ENCODE measurements around the gene RFC2. TPM values are rescaled to one million over a fixed set of nuclear protein-coding genes. Genes with fewer than 3 reads are reported as not detected.
A peak's percentile ranks its signal among the peaks of the same experiment; 100 is the strongest.

RFC2 gene
- total and polyA plus RNA-seq, 10 of the 15 experiments (the other 5 are each of a cell fraction or from before 2014, with no cell fraction given), result 25.8 to 145 (median 90.9) TPM

DNA sequence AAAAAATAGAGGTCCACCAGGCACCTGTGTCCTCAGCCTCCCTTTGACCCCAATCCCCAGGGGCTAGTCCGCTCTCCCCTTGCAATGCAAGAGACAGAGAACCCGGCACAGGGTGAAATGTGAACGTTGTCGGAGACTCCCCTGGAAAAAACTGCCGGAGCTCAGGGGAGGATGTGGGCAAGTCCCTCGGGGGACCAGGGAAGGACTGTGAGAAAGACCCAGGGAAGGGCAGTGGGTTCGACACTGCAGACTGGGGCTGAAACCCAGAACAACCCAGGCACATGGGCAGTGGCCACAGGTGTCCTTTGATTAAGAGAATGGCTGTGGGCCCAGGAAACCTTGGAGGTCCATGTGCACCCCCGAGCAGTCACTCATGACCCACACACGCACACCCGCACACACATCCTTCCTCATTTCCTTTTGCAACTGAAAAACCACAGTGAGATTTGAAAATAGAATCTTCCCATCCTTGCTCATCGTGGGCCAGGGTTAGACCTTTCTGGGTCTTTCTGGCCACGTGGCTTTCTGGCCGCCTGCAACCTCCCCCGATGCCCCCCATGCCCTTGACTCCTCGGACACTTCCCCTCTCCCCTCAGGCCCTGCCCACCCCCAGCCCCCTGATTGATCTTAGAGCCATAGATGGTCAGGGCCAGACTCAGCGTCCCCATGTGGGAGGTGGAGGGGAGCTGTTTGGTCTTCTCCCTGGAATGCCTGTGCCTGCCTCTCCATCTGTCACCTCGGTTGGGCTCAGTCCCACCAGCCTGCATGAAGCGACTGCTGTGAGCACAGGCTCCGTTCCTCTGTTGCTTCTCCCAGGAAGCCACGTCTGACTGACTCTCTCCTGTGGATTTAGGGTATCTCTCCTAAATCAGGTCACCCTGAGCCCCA, 36.5 kb downstream of the RFC2 start (continued):
- TF ChIP-seq, protein P1, sequence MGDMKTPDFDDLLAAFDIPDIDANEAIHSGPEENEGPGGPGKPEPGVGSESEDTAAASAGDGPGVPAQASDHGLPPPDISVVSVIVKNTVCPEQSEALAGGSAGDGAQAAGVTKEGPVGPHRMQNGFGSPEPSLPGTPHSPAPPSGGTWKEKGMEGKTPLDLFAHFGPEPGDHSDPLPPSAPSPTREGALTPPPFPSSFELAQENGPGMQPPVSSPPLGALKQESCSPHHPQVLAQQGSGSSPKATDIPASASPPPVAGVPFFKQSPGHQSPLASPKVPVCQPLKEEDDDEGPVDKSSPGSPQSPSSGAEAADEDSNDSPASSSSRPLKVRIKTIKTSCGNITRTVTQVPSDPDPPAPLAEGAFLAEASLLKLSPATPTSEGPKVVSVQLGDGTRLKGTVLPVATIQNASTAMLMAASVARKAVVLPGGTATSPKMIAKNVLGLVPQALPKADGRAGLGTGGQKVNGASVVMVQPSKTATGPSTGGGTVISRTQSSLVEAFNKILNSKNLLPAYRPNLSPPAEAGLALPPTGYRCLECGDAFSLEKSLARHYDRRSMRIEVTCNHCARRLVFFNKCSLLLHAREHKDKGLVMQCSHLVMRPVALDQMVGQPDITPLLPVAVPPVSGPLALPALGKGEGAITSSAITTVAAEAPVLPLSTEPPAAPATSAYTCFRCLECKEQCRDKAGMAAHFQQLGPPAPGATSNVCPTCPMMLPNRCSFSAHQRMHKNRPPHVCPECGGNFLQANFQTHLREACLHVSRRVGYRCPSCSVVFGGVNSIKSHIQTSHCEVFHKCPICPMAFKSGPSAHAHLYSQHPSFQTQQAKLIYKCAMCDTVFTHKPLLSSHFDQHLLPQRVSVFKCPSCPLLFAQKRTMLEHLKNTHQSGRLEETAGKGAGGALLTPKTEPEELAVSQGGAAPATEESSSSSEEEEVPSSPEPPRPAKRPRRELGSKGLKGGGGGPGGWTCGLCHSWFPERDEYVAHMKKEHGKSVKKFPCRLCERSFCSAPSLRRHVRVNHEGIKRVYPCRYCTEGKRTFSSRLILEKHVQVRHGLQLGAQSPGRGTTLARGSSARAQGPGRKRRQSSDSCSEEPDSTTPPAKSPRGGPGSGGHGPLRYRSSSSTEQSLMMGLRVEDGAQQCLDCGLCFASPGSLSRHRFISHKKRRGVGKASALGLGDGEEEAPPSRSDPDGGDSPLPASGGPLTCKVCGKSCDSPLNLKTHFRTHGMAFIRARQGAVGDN (IDR thresholded peaks at IDR 0.05), result peak; percentile 88
- no peak for TF ChIP-seq GABPA (IDR thresholded peaks at IDR 0.05; ENCODE audit: low read depth)
- TF ChIP-seq EGR1 (IDR thresholded peaks at IDR 0.05; ENCODE audit: borderline replicate concordance in 1 of 2, low read depth in 2 of 2, low read length in 2 of 2), result no peak
- peak; percentile 80; the same call in 1 of the 2 replicates for TF ChIP-seq TCF3 (IDR thresholded peaks at IDR 0.05; ENCODE audit: borderline replicate concordance, insufficient read depth, low read depth, low read length)
- no peak for TF ChIP-seq ZNF24 (IDR thresholded peaks at IDR 0.05)
- TF ChIP-seq RAD51 (IDR thresholded peaks at IDR 0.05), result peak; percentile 71; the same call in 1 of the 2 replicates
- no peak for TF ChIP-seq ASH2L (IDR thresholded peaks at IDR 0.05; ENCODE audit: borderline replicate concordance, low read depth)
- TF ChIP-seq MEF2A (IDR thresholded peaks at IDR 0.05; ENCODE audit: insufficient read depth, low read depth, low read length), result peak; percentile 86
- no peak for TF ChIP-seq EZH2 (IDR thresholded peaks at IDR 0.05; ENCODE audit: borderline replicate concordance, control insufficient read depth, low read depth, low read length)
- peak; percentile 85 for TF ChIP-seq MXI1 (IDR thresholded peaks at IDR 0.05; ENCODE audit: low read depth, low read length)
- no peak for TF ChIP-seq SREBF2 (IDR thresholded peaks at IDR 0.05; ENCODE audit: low read length)
- TF ChIP-seq KDM1A (IDR thresholded peaks at IDR 0.05; ENCODE audit: borderline replicate concordance), result no peak
- TF ChIP-seq, protein P2, sequence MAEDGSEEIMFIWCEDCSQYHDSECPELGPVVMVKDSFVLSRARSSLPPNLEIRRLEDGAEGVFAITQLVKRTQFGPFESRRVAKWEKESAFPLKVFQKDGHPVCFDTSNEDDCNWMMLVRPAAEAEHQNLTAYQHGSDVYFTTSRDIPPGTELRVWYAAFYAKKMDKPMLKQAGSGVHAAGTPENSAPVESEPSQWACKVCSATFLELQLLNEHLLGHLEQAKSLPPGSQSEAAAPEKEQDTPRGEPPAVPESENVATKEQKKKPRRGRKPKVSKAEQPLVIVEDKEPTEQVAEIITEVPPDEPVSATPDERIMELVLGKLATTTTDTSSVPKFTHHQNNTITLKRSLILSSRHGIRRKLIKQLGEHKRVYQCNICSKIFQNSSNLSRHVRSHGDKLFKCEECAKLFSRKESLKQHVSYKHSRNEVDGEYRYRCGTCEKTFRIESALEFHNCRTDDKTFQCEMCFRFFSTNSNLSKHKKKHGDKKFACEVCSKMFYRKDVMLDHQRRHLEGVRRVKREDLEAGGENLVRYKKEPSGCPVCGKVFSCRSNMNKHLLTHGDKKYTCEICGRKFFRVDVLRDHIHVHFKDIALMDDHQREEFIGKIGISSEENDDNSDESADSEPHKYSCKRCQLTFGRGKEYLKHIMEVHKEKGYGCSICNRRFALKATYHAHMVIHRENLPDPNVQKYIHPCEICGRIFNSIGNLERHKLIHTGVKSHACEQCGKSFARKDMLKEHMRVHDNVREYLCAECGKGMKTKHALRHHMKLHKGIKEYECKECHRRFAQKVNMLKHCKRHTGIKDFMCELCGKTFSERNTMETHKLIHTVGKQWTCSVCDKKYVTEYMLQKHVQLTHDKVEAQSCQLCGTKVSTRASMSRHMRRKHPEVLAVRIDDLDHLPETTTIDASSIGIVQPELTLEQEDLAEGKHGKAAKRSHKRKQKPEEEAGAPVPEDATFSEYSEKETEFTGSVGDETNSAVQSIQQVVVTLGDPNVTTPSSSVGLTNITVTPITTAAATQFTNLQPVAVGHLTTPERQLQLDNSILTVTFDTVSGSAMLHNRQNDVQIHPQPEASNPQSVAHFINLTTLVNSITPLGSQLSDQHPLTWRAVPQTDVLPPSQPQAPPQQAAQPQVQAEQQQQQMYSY (CRISPR knock-in tag; IDR thresholded peaks at IDR 0.05), result no peak
- TF ChIP-seq, protein P3, sequence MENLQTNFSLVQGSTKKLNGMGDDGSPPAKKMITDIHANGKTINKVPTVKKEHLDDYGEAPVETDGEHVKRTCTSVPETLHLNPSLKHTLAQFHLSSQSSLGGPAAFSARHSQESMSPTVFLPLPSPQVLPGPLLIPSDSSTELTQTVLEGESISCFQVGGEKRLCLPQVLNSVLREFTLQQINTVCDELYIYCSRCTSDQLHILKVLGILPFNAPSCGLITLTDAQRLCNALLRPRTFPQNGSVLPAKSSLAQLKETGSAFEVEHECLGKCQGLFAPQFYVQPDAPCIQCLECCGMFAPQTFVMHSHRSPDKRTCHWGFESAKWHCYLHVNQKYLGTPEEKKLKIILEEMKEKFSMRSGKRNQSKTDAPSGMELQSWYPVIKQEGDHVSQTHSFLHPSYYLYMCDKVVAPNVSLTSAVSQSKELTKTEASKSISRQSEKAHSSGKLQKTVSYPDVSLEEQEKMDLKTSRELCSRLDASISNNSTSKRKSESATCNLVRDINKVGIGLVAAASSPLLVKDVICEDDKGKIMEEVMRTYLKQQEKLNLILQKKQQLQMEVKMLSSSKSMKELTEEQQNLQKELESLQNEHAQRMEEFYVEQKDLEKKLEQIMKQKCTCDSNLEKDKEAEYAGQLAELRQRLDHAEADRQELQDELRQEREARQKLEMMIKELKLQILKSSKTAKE (IDR thresholded peaks at IDR 0.05; ENCODE audit: low read depth, poor library complexity, severe bottlenecking), result no peak
- TF ChIP-seq TCF12 (IDR thresholded peaks at IDR 0.05; ENCODE audit: low read depth, low read length), result peak; percentile 92
- TF ChIP-seq, protein P4, sequence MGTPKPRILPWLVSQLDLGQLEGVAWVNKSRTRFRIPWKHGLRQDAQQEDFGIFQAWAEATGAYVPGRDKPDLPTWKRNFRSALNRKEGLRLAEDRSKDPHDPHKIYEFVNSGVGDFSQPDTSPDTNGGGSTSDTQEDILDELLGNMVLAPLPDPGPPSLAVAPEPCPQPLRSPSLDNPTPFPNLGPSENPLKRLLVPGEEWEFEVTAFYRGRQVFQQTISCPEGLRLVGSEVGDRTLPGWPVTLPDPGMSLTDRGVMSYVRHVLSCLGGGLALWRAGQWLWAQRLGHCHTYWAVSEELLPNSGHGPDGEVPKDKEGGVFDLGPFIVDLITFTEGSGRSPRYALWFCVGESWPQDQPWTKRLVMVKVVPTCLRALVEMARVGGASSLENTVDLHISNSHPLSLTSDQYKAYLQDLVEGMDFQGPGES (IDR thresholded peaks at IDR 0.05), result no peak
